SK-N-SH (cell line): ENCODE measurements around the gene IL12A. TPM values are rescaled to one million over a fixed set of nuclear protein-coding genes. Genes with fewer than 3 reads are reported as not detected.

Source experiments
- CTCF ChIA-PET: fragments of 300-600, 350-600 bp; formaldehyde crosslinking; extraction: SDS; loops from one replicate; lab custom pipeline; 2021; lab: Yijun Ruan, JAX
- POLR2A ChIA-PET: fragments of 350-600 bp; sonication (Branson Sonifier 250); formaldehyde crosslinking; extraction: SDS; loops from one replicate; lab custom pipeline; 2020; ENCODE audit warnings: antibody characterized with exemption, inconsistent platforms; lab: Yijun Ruan, JAX
- DNase-seq: peaks from one replicate; pipeline ENCODE4 v3.0.0; 2012
- H2AFZ ChIP-seq: fragments of 200-600 bp; sonication (generic); 2 replicates; pipeline ENCODE4 v1.8.1; 2016; ENCODE audit warnings: antibody characterized with exemption, mild to moderate bottlenecking, low read depth
- H3F3A ChIP-seq: fragments of 200-600 bp; sonication (generic); replicated peaks from 2 replicates; pipeline ENCODE3; 2016; ENCODE audit warnings: antibody characterized with exemption, mild to moderate bottlenecking; ENCODE audit not compliant: insufficient read depth
- H3K27ac ChIP-seq, 2 experiments: fragments of 200-500 bp in 1 of 2; fragments of 200-600 bp in 1 of 2; sonication (Bioruptor generic) in 1 of 2; sonication (generic), shearing (Covaris generic) in 1 of 2; 2 replicates each; pipeline versions ENCODE4 v1.5.1 to v1.6.1; 2014 to 2016; ENCODE audit warnings: low read depth in 2 of 2, inconsistent platforms in 1 of 2, low read length in 1 of 2, mild to moderate bottlenecking in 1 of 2, mixed read lengths in 1 of 2
- H3K27me3 ChIP-seq: fragments of 200-600 bp; sonication (generic), shearing (Covaris generic); 2 replicates; pipeline ENCODE4 v1.6.1; 2016; ENCODE audit warnings: mixed run types; ENCODE audit not compliant: insufficient read depth
- H3K36me3 ChIP-seq, 2 experiments: fragments of 200-500 bp in 1 of 2; fragments of 200-600 bp in 1 of 2; sonication (Bioruptor generic) in 1 of 2; sonication (generic) in 1 of 2; replicated peaks in 1 of 2; 2 replicates each; pipeline versions ENCODE3 to v1.5.1; 2014 to 2016; ENCODE audit warnings: low read length in 1 of 2, mild to moderate bottlenecking in 1 of 2; ENCODE audit not compliant: insufficient read depth in 2 of 2, control insufficient read depth in 1 of 2
- H3K4me1 ChIP-seq, 2 experiments: fragments of 200-500 bp in 1 of 2; fragments of 200-600 bp in 1 of 2; sonication (Bioruptor generic) in 1 of 2; sonication (generic), shearing (Covaris generic) in 1 of 2; 2 replicates each; pipeline versions ENCODE4 v1.5.1 to v1.6.1; 2014 to 2016; ENCODE audit warnings: low read depth in 1 of 2, low read length in 1 of 2, mixed run types in 1 of 2; ENCODE audit not compliant: insufficient read depth in 2 of 2, control insufficient read depth in 1 of 2
- H3K4me2 ChIP-seq: fragments of 200-600 bp; sonication (generic), shearing (Covaris generic); 2 replicates; pipeline ENCODE4 v1.6.1; 2017; ENCODE audit warnings: mixed run types
- H3K4me3 ChIP-seq, 2 experiments: fragments of 200-500 bp in 1 of 2; fragments of 200-600 bp in 1 of 2; sonication (Bioruptor generic) in 1 of 2; sonication (generic), shearing (Covaris generic) in 1 of 2; 2 replicates each; pipeline versions ENCODE4 v1.5.1 to v1.8.1; 2014 to 2016; ENCODE audit warnings: low read depth in 2 of 2, inconsistent platforms in 1 of 2, low read length in 1 of 2, mild to moderate bottlenecking in 1 of 2, mixed read lengths in 1 of 2, moderate library complexity in 1 of 2
- H3K79me2 ChIP-seq: fragments of 200-600 bp; sonication (generic); 2 replicates; pipeline ENCODE4 v1.8.1; 2017; ENCODE audit warnings: mild to moderate bottlenecking; ENCODE audit not compliant: insufficient read depth
- H3K9ac ChIP-seq: fragments of 200-600 bp; sonication (generic); 2 replicates; pipeline ENCODE4 v1.6.1; 2017; ENCODE audit warnings: mixed run types
- H3K9me2 ChIP-seq: fragments of 200-600 bp; sonication (generic); 2 replicates; pipeline ENCODE4 v1.6.1; 2017; ENCODE audit warnings: mixed run types
- H3K9me3 ChIP-seq: fragments of 200-600 bp; sonication (generic); 2 replicates; pipeline ENCODE4 v1.6.1; 2017; ENCODE audit warnings: mixed run types, mild to moderate bottlenecking, moderate library complexity
- H4K20me1 ChIP-seq: fragments of 200-600 bp; sonication (generic); 2 replicates; pipeline ENCODE4 v1.6.1; 2017; ENCODE audit warnings: mild to moderate bottlenecking, mixed run types; ENCODE audit not compliant: insufficient read depth
- ELF1 ChIP-seq: IDR thresholded peaks from 2 replicates; pipeline ENCODE4 v1.4.0; 2012
- EP300 ChIP-seq, 2 experiments: IDR thresholded peaks; 2 replicates each; pipeline versions ENCODE4 v1.4.0 to v1.6.1; 2012; ENCODE audit warnings: borderline replicate concordance in 1 of 2, low read depth in 1 of 2, low read length in 1 of 2
- FOXM1 ChIP-seq: IDR thresholded peaks from 2 replicates; pipeline ENCODE4 v1.4.0; 2012; ENCODE audit warnings: low read depth, mild to moderate bottlenecking
- GABPA ChIP-seq: IDR thresholded peaks from 2 replicates; pipeline ENCODE4 v1.4.0; 2012; ENCODE audit warnings: low read depth, mild to moderate bottlenecking
- GATA2 ChIP-seq: sonication (generic); formaldehyde crosslinking; IDR thresholded peaks from 2 replicates; pipeline ENCODE4 v1.5.0; 2020; ENCODE audit warnings: mild to moderate bottlenecking, missing genetic modification reagents
- JUND ChIP-seq: IDR thresholded peaks from 2 replicates; pipeline ENCODE4 v1.4.0; 2012
- MEF2A ChIP-seq: IDR thresholded peaks from 2 replicates; pipeline ENCODE4 v1.4.0; 2012; ENCODE audit warnings: low read depth, borderline replicate concordance
- MXI1 ChIP-seq: IDR thresholded peaks from 2 replicates; pipeline ENCODE4 v1.6.1; 2012; ENCODE audit warnings: mild to moderate bottlenecking, low read depth, low read length, improper control_type of control experiment
- RAD21 ChIP-seq: IDR thresholded peaks from 2 replicates; pipeline ENCODE4 v1.6.1; 2012; ENCODE audit warnings: mild to moderate bottlenecking, low read length
- RXRA ChIP-seq: IDR thresholded peaks from 2 replicates; pipeline ENCODE4 v1.4.0; 2012; ENCODE audit warnings: low read depth, mild to moderate bottlenecking, borderline replicate concordance
- TAF1 ChIP-seq: IDR thresholded peaks from 2 replicates; pipeline ENCODE4 v1.6.1; 2012; ENCODE audit warnings: low read depth, mild to moderate bottlenecking, low read length, moderate library complexity, borderline replicate concordance
- TCF12 ChIP-seq: IDR thresholded peaks from 2 replicates; pipeline ENCODE4 v1.4.0; 2012
- YY1 ChIP-seq: IDR thresholded peaks from 2 replicates; pipeline ENCODE4 v1.4.0; 2012; ENCODE audit warnings: low read depth, mild to moderate bottlenecking
- WGBS: methylation state at CpG from one replicate; pipeline ENCODE4 v1.1.6; 2017; ENCODE audit warnings: low lambda C conversion rate; 5-methylcytosine and 5-hydroxymethylcytosine counted together
- polyA plus RNA-seq, 3 experiments: library from polyadenylated mRNA; depleted of rRNA; stranded (reverse); fragments of >200 nt; gene quantifications; 2 replicates each; pipeline ENCODE4 v1.2.3, GENCODE V29; 2012
- TF ChIP-seq, protein P1 (sequence below): IDR thresholded peaks from 2 replicates; pipeline ENCODE4 v1.4.0; 2012; ENCODE audit warnings: low read depth, borderline replicate concordance
- TF ChIP-seq, protein P2 (sequence below): IDR thresholded peaks from 2 replicates; pipeline ENCODE4 v1.6.1; 2012; ENCODE audit warnings: mild to moderate bottlenecking, low read depth, low read length, moderate library complexity
- TF ChIP-seq, protein P3 (sequence below): IDR thresholded peaks from 2 replicates; pipeline ENCODE4 v1.4.0; 2012; ENCODE audit warnings: low read depth
- TF ChIP-seq, protein P4 (sequence below): fragments of 150-350 bp; IDR thresholded peaks from 2 replicates; pipeline ENCODE4 v1.6.1; 2016; ENCODE audit warnings: mild to moderate bottlenecking, low read depth, low read length
- TF ChIP-seq, protein P5 (sequence below): fragments of 150-350 bp; IDR thresholded peaks from 2 replicates; pipeline ENCODE4 v1.6.1; 2017; ENCODE audit warnings: antibody characterized with exemption, low read length, low read depth, borderline replicate concordance

Gene IL12A
- polyA plus RNA-seq, 1 of the 3 experiments (the other 2 are of a cell fraction): 0.97 TPM

DNA sequence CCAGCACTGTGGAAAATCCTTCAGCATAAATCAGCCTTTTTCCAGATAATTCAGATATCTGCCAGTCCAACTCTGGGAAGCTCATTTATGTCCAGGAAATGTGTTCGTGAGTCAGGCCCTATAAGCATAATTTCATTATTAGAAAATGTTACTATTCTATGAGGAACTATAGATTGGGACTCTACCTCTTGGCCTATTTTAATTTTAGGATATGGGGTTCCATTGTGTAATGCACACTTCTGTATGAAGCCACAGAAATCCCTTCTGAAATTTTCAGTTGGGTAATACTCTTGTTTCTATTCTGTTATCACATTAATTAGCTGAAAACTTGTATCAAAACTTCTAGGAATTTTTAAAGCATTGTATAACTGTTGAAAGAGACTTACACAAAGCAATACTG lies 43.9 kb upstream of the IL12A start:
- Histone ChIP-seq H4K20me1 (no peaks in the 10 kb centered on the region), H3F3A (peaks cover 10% of the 10 kb centered on the region), H3K4me2 (no peak overlapping the region), H3K27me3 (no peaks in the 10 kb centered on the region), H3K27ac (no peak overlapping the region), H3K9ac (no peak overlapping the region), H3K36me3 (no peaks in the 10 kb centered on the region), H3K9me3 (no peaks in the 10 kb centered on the region), H3K4me1 (peaks cover 0 to 9% of the 10 kb centered on the region in 2 experiments; a peak in 2 of 4 replicates), H3K4me3 (no peak overlapping the region), H3K9me2 (no peaks in the 10 kb centered on the region), H2AFZ (no peak overlapping the region), H3K79me2 (no peaks in the 10 kb centered on the region)
- 47% methylated on average over 1 of the region's 1 CpG for WGBS
- ChIA-PET CTCF (interaction anchor here (1.3 to 2.1 kb wide), 3 partner anchors 33 to 88 kb away, joined by 3 to 5 read pairs (median 3); partner anchors contain the start of gene IL12A), POLR2A (no interaction called here)
- TF ChIP-seq YY1 (no peak), MXI1 (no peak), GATA2 (CRISPR knock-in tag) (no peak), RAD21 (no peak), ELF1 (no peak), TCF12 (no peak), GABPA (no peak)
- TF ChIP-seq, protein P1, sequence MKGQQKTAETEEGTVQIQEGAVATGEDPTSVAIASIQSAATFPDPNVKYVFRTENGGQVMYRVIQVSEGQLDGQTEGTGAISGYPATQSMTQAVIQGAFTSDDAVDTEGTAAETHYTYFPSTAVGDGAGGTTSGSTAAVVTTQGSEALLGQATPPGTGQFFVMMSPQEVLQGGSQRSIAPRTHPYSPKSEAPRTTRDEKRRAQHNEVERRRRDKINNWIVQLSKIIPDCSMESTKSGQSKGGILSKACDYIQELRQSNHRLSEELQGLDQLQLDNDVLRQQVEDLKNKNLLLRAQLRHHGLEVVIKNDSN: no peak
- TF ChIP-seq, protein P2, sequence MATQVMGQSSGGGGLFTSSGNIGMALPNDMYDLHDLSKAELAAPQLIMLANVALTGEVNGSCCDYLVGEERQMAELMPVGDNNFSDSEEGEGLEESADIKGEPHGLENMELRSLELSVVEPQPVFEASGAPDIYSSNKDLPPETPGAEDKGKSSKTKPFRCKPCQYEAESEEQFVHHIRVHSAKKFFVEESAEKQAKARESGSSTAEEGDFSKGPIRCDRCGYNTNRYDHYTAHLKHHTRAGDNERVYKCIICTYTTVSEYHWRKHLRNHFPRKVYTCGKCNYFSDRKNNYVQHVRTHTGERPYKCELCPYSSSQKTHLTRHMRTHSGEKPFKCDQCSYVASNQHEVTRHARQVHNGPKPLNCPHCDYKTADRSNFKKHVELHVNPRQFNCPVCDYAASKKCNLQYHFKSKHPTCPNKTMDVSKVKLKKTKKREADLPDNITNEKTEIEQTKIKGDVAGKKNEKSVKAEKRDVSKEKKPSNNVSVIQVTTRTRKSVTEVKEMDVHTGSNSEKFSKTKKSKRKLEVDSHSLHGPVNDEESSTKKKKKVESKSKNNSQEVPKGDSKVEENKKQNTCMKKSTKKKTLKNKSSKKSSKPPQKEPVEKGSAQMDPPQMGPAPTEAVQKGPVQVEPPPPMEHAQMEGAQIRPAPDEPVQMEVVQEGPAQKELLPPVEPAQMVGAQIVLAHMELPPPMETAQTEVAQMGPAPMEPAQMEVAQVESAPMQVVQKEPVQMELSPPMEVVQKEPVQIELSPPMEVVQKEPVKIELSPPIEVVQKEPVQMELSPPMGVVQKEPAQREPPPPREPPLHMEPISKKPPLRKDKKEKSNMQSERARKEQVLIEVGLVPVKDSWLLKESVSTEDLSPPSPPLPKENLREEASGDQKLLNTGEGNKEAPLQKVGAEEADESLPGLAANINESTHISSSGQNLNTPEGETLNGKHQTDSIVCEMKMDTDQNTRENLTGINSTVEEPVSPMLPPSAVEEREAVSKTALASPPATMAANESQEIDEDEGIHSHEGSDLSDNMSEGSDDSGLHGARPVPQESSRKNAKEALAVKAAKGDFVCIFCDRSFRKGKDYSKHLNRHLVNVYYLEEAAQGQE: no peak
- no peak for DNase-seq

DNA sequence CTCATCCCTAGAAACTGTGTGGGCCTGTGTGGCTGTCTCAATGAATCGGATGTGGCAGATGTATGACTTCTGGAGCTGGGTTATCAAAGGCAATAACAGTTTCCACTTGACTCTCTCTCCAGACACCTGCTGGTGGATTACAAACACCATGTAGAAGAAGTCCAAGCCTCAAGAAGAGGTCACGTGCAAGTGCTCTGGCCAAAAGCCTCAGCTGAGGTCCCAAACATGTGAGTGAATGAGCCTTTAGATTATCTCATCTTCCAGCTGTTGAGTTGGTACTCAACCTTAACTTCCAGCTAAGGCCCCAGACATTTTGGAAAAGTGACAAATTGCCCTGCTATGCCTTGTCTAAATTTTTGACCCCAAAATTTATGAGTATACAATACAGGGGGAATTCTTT lies 42.7 kb upstream of the IL12A start:
- Histone ChIP-seq H3K9me3 (no peaks in the 10 kb centered on the region), H4K20me1 (no peaks in the 10 kb centered on the region), H3K4me3 (no peak overlapping the region), H3K27me3 (no peaks in the 10 kb centered on the region), H3K9ac (no peak overlapping the region), H3K9me2 (no peaks in the 10 kb centered on the region), H3K4me2 (no peak overlapping the region), H3K36me3 (no peaks in the 10 kb centered on the region), H3K4me1 (peaks cover 0 to 9% of the 10 kb centered on the region in 2 experiments; a peak in 2 of 4 replicates), H3K79me2 (no peaks in the 10 kb centered on the region), H2AFZ (no peak overlapping the region), H3K27ac (no peak overlapping the region), H3F3A (peaks cover 10% of the 10 kb centered on the region)
- DNase-seq: no peak
- 60% methylated on average over 2 of the region's 2 CpGs for WGBS
- TF ChIP-seq FOXM1 (no peak), TAF1 (no peak), EP300 (IDR thresholded peaks at IDR 0.05; ENCODE audit: borderline replicate concordance in 1 of 2, low read depth in 1 of 2, low read length in 1 of 2) (no peak), JUND (no peak), MEF2A (no peak), RXRA (no peak), GABPA (no peak)
- TF ChIP-seq, protein P3, sequence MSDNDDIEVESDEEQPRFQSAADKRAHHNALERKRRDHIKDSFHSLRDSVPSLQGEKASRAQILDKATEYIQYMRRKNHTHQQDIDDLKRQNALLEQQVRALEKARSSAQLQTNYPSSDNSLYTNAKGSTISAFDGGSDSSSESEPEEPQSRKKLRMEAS: no peak
- TF ChIP-seq, protein P4, sequence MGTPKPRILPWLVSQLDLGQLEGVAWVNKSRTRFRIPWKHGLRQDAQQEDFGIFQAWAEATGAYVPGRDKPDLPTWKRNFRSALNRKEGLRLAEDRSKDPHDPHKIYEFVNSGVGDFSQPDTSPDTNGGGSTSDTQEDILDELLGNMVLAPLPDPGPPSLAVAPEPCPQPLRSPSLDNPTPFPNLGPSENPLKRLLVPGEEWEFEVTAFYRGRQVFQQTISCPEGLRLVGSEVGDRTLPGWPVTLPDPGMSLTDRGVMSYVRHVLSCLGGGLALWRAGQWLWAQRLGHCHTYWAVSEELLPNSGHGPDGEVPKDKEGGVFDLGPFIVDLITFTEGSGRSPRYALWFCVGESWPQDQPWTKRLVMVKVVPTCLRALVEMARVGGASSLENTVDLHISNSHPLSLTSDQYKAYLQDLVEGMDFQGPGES: no peak
- TF ChIP-seq, protein P5, sequence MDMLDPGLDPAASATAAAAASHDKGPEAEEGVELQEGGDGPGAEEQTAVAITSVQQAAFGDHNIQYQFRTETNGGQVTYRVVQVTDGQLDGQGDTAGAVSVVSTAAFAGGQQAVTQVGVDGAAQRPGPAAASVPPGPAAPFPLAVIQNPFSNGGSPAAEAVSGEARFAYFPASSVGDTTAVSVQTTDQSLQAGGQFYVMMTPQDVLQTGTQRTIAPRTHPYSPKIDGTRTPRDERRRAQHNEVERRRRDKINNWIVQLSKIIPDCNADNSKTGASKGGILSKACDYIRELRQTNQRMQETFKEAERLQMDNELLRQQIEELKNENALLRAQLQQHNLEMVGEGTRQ: no peak
- ChIA-PET POLR2A (no interaction called here), CTCF (interaction anchor here (1.2 to 2.1 kb wide), 2 partner anchors 43 to 58 kb away, joined by 3 to 5 read pairs; partner anchors contain the start of gene IL12A)
